GM04503 (cell line): ENCODE measurements around the gene FKBP2.
A peak's percentile ranks its signal among the peaks of the same experiment; 100 is the strongest.

ENCODE experiments used
- DNase-seq: peaks from one replicate; pipeline ENCODE4 v3.0.0-alpha.2; 2012; ENCODE audit warnings: low read depth

FKBP2 gene

DNA sequence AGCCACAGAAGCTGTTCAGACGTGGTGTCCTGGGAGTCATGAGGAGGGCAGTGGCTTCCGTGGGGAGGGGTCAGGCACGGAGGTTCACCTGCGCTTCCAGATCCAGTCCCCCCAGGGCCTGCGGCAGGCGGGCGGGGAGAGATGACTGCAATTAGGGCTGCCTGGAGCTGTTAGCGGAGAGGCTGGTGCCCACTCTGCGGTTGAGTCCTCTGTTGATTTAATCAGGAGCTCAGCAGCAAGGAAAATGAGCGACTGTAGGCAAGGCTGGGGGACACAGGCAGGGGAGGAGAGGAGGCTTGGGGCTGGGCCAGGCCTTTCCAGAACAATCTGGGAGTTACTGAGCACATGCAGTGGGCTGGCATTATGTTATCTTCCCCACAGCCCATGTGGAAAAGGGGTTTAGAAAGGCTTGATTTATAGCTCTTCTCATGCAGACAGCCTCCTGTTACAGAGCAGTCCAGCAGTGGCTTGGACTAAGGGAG lies 23.5 kb downstream of the FKBP2 start:
- no peak for DNase-seq

- DNase-seq, result no peak
Measured at GRCh38 chr11:64265176-64266160, 24.6 kb downstream of the FKBP2 start.

GRCh38 chr11:64266339-64266738 lies 25.4 kb downstream of the FKBP2 start:
- no peak for DNase-seq

DNA sequence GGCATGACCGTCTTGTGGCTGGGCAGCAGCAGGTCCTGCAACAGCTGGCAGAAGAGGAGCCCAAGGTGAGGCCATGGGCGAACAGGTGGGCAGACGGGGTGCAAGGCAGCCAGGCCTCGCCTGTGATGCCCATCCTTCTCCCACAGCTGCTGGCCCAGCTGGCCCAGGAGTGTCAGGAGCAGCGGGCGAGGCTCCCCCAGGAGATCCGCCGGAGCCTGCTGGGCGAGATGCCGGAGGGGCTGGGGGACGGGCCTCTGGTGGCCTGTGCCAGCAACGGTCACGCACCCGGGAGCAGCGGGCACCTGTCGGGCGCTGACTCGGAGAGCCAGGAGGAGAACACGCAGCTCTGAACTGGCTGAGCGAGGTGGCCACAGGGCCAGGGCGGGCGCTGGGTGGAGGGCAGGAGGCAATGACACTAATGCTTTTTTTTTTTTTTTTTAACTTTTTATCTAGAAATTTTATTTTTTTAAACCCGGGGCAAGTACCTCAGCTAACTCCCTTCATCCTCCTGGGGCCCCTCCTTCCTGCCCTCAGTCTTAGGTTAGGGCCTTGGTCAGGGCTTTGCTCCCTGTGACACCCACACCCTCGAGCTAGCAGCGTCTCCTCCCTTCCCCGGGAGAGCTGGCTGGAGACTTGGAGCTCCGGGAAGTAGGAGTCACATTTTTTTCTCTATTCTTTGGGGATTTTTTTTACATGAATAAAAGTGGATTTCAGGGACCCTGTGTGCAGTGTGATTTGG lies 26.5 kb downstream of the FKBP2 start:
- DNase-seq, result no peak

- no peak for DNase-seq
Measured at GRCh38 chr11:64268025-64268892, 27.4 kb downstream of the FKBP2 start.

- no peak for DNase-seq
Measured at GRCh38 chr11:64268893-64269539, 28.1 kb downstream of the FKBP2 start.

GRCh38 chr11:64269540-64270220 lies 28.8 kb downstream of the FKBP2 start:
- peak; percentile 99 for DNase-seq

DNA sequence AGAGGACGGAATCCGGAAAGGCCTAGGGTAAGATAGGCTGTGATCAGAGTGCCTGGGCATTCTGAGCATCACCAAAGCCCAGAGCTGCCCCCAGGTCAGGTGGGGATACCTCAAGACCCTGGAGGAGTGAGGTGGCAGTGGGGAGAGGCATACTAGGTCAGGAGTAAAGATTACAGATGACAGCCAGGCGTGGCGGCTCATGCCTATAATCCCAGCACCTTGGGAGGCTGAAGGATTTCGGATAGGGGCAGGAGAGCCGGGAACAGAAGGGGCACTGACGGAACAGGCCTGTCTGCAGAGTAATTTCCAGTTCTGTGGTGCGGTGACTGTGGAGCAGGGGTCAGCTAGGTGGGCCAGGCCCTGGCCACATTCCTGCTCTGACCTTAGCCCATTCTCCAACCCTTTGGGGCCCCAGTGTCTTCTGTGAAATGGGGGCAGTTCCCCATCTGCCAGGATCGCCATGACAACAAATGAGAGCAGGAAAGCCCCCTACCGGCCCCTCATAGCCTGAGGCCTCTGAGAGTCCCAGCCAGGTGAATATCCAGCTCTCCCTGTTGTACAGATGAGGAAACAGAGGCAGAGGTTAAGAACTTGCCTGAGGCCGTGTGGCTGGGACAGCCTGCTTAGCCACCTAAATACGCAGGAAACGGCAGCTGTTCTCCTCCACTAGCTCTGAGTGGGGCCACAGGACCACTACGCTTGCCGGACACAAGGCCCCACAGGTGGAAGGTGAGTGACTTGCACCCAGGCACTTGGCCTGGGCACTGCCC lies 34.3 kb downstream of the FKBP2 start:
- DNase-seq, result no peak

- DNase-seq, result no peak
Measured at GRCh38 chr11:64275841-64276240, 34.9 kb downstream of the FKBP2 start.

GRCh38 chr11:64276653-64277431 lies 35.9 kb downstream of the FKBP2 start:
- no peak for DNase-seq

- DNase-seq, result no peak
Measured at GRCh38 chr11:64278576-64279190, 37.8 kb downstream of the FKBP2 start.

- no peak for DNase-seq
Measured at GRCh38 chr11:64281957-64282770, 41.3 kb downstream of the FKBP2 start.

DNA sequence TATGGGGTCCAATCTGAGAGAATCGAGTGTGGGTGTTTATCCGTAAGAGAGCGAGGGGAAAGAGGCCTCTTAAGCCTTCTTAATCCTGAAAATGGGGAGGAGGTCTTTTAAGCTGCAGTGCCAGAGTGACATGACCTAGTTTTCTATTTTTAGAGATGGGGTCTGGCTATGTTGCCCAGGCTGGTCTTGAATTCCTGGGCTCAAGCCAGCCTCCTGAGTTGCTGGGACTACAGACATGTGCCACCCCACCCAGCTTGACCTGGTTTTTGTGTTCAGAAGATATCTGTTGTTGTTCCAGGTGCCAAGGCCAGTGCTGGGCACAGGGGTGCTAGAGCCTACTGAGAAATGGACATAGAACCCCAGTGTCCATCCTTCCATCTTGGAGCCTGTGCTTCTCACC lies 42.2 kb downstream of the FKBP2 start:
- no peak for DNase-seq

GRCh38 chr11:64284048-64284961 lies 43.4 kb downstream of the FKBP2 start, which contains the start of gene BAD:
TSS of gene BAD (minus strand) at chr11:64284665. CDS start at chr11:64284368, 297 bp downstream.
- DNase-seq, result no peak

DNA sequence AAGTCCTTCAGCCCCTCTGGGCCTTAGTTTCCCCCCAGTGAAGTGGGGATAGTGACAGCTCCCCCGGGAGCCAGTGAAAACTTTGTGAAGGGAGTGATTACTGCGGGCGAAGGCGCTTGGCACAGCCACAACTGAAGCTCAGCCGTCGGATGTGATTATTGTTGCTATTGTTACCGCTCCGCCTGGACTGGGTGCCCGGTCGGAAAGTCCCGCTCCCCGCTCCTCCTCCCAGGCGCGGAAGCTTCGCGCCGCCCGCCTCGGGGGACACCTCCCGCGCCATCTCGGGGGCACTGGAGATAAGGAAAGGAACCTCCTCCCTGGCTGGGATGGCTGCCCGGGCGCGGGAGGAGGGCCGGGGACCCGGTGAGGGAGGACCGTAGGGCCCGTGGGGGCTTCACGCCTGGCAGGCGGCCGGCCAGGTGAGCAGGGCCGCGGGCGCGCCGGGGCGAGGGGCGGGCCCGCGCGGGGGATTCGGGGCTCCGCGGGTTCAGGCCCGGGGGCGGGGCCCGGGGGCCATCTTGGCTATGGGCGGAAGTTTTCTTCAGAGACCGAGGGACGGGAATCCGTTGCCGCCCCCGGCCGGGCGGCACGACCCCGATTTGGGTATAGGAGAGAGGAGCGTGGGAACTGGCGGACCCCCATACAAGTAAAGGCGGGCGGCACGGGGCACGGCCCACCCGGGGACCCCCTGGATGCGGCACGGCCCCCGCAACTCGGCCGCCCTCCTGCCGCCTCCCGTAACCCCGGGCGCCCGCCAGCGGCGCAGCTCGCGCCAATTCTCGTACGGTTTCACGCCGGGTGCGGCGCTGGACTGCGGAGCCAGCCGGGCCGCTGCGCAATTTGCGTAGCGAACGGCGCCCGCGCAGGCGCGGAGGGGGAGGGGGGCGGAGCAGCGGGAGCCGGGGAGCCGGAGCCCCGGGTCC lies 44.3 kb downstream of the FKBP2 start, which contains the start of gene GPR137:
Gene GPR137 (plus strand): TSS at position 887 of the 923 bp plus-strand sequence. CDS start 677 bp downstream, outside the sequence.
- no peak for DNase-seq
